IMR-90 (cell line): ENCODE data around the gene VAC14. TPM values are rescaled to one million over a fixed set of nuclear protein-coding genes. Genes with fewer than 3 reads are reported as not detected.

Experiments used
- ATAC-seq: fragments of 200-7000 bp; cut with Tn5 transposase; 2 replicates; pipeline ENCODE4 v1.9.1; 2020; ENCODE audit warnings: low read depth, mild to moderate bottlenecking, moderate library complexity
- BruUV-seq: library from RNA; stranded (reverse); fragments of 400-500 nt; replicated peaks from 2 replicates; lab custom pipeline; 2021; lab: Mats Ljungman, UMichigan
- CTCF ChIA-PET: fragments of 300-600 bp; formaldehyde crosslinking; extraction: SDS; loops from one replicate; lab custom pipeline; 2021; ENCODE audit warnings: antibody characterized with exemption; lab: Yijun Ruan, JAX
- POLR2A ChIA-PET: fragments of 300-600 bp; sonication (Branson Sonifier 250); formaldehyde crosslinking; loops from one replicate; lab custom pipeline; 2022; ENCODE audit warnings: antibody characterized with exemption; ENCODE audit not compliant: unreplicated experiment; lab: Charles Lee
- DNase-seq: peaks from one replicate; pipeline ENCODE4 v3.0.0; 2013
- H2AFZ ChIP-seq: replicated peaks from 2 replicates; pipeline ENCODE3; 2013; ENCODE audit warnings: low read length, mild to moderate bottlenecking; ENCODE audit not compliant: poor library complexity
- H2AK5ac ChIP-seq: 2 replicates; pipeline ENCODE4 v1.6.1; 2013; ENCODE audit warnings: low read depth, low read length, inconsistent platforms
- H2AK9ac ChIP-seq: replicated peaks from 2 replicates; pipeline ENCODE3; 2013; ENCODE audit warnings: mild to moderate bottlenecking, low read depth, low read length, moderate library complexity; ENCODE audit not compliant: poor library complexity
- H2BK120ac ChIP-seq: 2 replicates; pipeline ENCODE4 v1.6.1; 2013; ENCODE audit warnings: low read depth, low read length, inconsistent platforms
- H2BK15ac ChIP-seq: 3 replicates; pipeline ENCODE4 v1.6.1; 2013; ENCODE audit warnings: low read depth, low read length, inconsistent platforms
- H2BK20ac ChIP-seq: 2 replicates; pipeline ENCODE4 v1.6.1; 2013; ENCODE audit warnings: low read depth, mild to moderate bottlenecking, inconsistent platforms, low read length, moderate library complexity
- H2BK5ac ChIP-seq: 2 replicates; pipeline ENCODE4 v1.6.1; 2013; ENCODE audit warnings: mild to moderate bottlenecking, low read depth, low read length, inconsistent platforms; ENCODE audit not compliant: poor library complexity, severe bottlenecking
- H3K14ac ChIP-seq: replicated peaks from 2 replicates; pipeline ENCODE4 v1.6.1; 2013; ENCODE audit warnings: low read depth, low read length, inconsistent platforms
- H3K18ac ChIP-seq: 2 replicates; pipeline ENCODE4 v1.6.1; 2013; ENCODE audit warnings: low read depth, low read length, control low read depth
- H3K23ac ChIP-seq: 2 replicates; pipeline ENCODE4 v1.6.1; 2013; ENCODE audit warnings: low read depth, low read length, inconsistent platforms
- H3K27ac ChIP-seq: 2 replicates; pipeline ENCODE4 v1.5.1; 2013; ENCODE audit warnings: mild to moderate bottlenecking, control low read depth, low read length; ENCODE audit not compliant: insufficient read depth
- H3K27me3 ChIP-seq: 2 replicates; pipeline ENCODE4 v1.6.1; 2013; ENCODE audit warnings: low read length; ENCODE audit not compliant: control insufficient read depth, insufficient read depth
- H3K36me3 ChIP-seq: 2 replicates; pipeline ENCODE4 v1.6.1; 2013; ENCODE audit warnings: low read length, mixed read lengths; ENCODE audit not compliant: control insufficient read depth, insufficient read depth
- H3K4ac ChIP-seq: 2 replicates; pipeline ENCODE4 v1.6.1; 2013; ENCODE audit warnings: low read depth, low read length, inconsistent platforms
- H3K4me1 ChIP-seq: 2 replicates; pipeline ENCODE4 v1.6.1; 2013; ENCODE audit warnings: low read length, mixed read lengths; ENCODE audit not compliant: control insufficient read depth, insufficient read depth
- H3K4me2 ChIP-seq: 2 replicates; pipeline ENCODE4 v1.6.1; 2013; ENCODE audit warnings: low read depth, mild to moderate bottlenecking, control low read depth, low read length, moderate library complexity
- H3K4me3 ChIP-seq: 2 replicates; pipeline ENCODE4 v1.5.1; 2013; ENCODE audit warnings: low read depth, mild to moderate bottlenecking, control low read depth, low read length, moderate library complexity; ENCODE audit not compliant: insufficient read depth
- H3K56ac ChIP-seq: 2 replicates; pipeline ENCODE4 v1.6.1; 2013; ENCODE audit warnings: low read length, inconsistent platforms; ENCODE audit not compliant: insufficient read depth; ENCODE audit errors: extremely low read depth
- H3K79me1 ChIP-seq, 2 experiments: 2 replicates each; pipeline ENCODE4 v1.6.1; 2013; ENCODE audit warnings: low read length in 2 of 2, inconsistent platforms in 1 of 2, low read depth in 1 of 2
- H3K9ac ChIP-seq: 2 replicates; pipeline ENCODE4 v1.6.1; 2013; ENCODE audit warnings: low read depth, low read length, control low read depth
- H3K9me1 ChIP-seq: 2 replicates; pipeline ENCODE4 v1.6.1; 2013; ENCODE audit warnings: low read length, inconsistent platforms; ENCODE audit not compliant: insufficient read depth
- H3K9me3 ChIP-seq: 2 replicates; pipeline ENCODE4 v1.6.1; 2013; ENCODE audit warnings: low read length; ENCODE audit not compliant: control insufficient read depth, insufficient read depth
- H4K20me1 ChIP-seq: 2 replicates; pipeline ENCODE4 v1.6.1; 2013; ENCODE audit warnings: low read length, inconsistent platforms; ENCODE audit not compliant: insufficient read depth
- H4K5ac ChIP-seq: 2 replicates; pipeline ENCODE4 v1.6.1; 2013; ENCODE audit warnings: mild to moderate bottlenecking, low read depth, low read length, control low read depth
- H4K8ac ChIP-seq, 2 experiments: 2 replicates each; pipeline ENCODE4 v1.6.1; 2013; ENCODE audit warnings: low read depth in 2 of 2, low read length in 2 of 2, control low read depth in 1 of 2, inconsistent platforms in 1 of 2
- H4K91ac ChIP-seq: 2 replicates; pipeline ENCODE4 v1.6.1; 2013; ENCODE audit warnings: low read depth, low read length, inconsistent platforms; ENCODE audit not compliant: insufficient read depth
- BHLHE40 ChIP-seq: fragments of 150-350 bp; IDR thresholded peaks from 2 replicates; pipeline ENCODE4 v1.6.1; 2016; ENCODE audit warnings: mild to moderate bottlenecking, low read depth, low read length
- MAFK ChIP-seq: IDR thresholded peaks from 2 replicates; pipeline ENCODE4 v1.6.1; 2012; ENCODE audit warnings: low read depth, low read length, improper control_type of control experiment
- MAZ ChIP-seq: IDR thresholded peaks from 2 replicates; pipeline ENCODE4 v1.6.1; 2012; ENCODE audit warnings: low read depth, mild to moderate bottlenecking, low read length, improper control_type of control experiment, moderate library complexity, borderline replicate concordance
- MXI1 ChIP-seq: IDR thresholded peaks from 2 replicates; pipeline ENCODE4 v1.6.1; 2012; ENCODE audit warnings: low read depth, mild to moderate bottlenecking, low read length, moderate library complexity, borderline replicate concordance
- POLR2A ChIP-seq: IDR thresholded peaks from 2 replicates; pipeline ENCODE4 v1.6.1; 2012; ENCODE audit warnings: mild to moderate bottlenecking, low read depth, low read length
- WGBS, 2 experiments: methylation state at CpG; one replicate each; pipeline versions ENCODE4 v1.1.5 to v1.1.7; 2013; ENCODE audit warnings: missing lambda C conversion rate in 2 of 2; ENCODE audit not compliant: insufficient read length in 1 of 2; ENCODE audit errors: extremely low coverage in 2 of 2; 5-methylcytosine and 5-hydroxymethylcytosine counted together
- dilution Hi-C: fragments of 300-500 bp; cut with HindIII; formaldehyde crosslinking; loops from one replicate; pipeline ENCODE4 v1.14.3; 2018; ENCODE audit warnings: low sequenced_read_pairs; ENCODE audit not compliant: unreplicated experiment
- in situ Hi-C: fragments of 300-500 bp; cut with MboI; formaldehyde crosslinking; loops from 3 replicates; pipeline ENCODE4 v1.14.3; 2019; ENCODE audit warnings: low sequenced_read_pairs, inconsistent platforms, mixed read lengths
- intact Hi-C: fragments of 100-400 bp; cut with micrococcal nuclease; formaldehyde crosslinking; loops from 2 replicates; pipeline ENCODE4 v1.10.0; 2022
- polyA plus RNA-seq, 3 experiments: library from polyadenylated mRNA; depleted of rRNA; stranded (reverse); fragments of >200 nt; gene quantifications; 2 replicates each; pipeline ENCODE4 v1.2.3, GENCODE V29; 2012; ENCODE audit warnings: low replicate concordance in 1 of 3
- total RNA-seq: library from RNA; depleted of rRNA; stranded (reverse); fragments of >200 nt; gene quantifications from 2 replicates; pipeline ENCODE4 v1.2.3, GENCODE V29; 2012
- TF ChIP-seq, protein P1 (sequence below): fragments of 150-350 bp; IDR thresholded peaks from 2 replicates; pipeline ENCODE4 v1.6.1; 2017; ENCODE audit warnings: mild to moderate bottlenecking, antibody characterized with exemption, low read length, low read depth

The VAC14 gene
- total and polyA plus RNA-seq, 2 of the 4 experiments (the other 2 are of a cell fraction): 21.1 to 40.2 TPM

DNA sequence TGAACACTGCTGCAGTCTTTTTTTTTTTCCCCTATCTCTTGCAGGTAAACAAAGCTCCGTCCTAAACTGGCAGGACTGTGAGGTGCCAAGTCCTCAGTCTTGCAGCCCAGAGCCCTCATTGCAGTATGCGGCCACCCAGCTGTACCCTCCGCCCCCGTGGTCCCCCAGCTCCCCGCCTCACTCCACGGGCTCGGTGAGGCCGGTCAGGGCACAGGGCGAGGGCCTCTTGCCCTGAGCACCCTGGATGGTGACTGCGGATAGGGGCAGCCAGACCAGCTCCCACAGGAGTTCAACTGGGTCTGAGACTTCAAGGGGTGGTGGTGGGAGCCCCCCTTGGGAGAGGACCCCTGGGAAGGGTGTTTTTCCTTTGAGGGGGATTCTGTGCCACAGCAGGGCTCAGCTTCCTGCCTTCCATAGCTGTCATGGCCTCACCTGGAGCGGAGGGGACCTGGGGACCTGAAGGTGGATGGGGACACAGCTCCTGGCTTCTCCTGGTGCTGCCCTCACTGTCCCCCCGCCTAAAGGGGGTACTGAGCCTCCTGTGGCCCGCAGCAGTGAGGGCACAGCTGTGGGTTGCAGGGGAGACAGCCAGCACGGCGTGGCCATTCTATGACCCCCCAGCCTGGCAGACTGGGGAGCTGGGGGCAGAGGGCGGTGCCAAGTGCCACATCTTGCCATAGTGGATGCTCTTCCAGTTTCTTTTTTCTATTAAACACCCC, 140.8 kb downstream of the VAC14 start:
- DNase-seq (no peak), ATAC-seq (no peak)
- Histone ChIP-seq H3K4me2 (no peak overlapping the region), H3K9ac (no peak overlapping the region), H3K18ac (no peak overlapping the region), H3K14ac (no peak overlapping the region), H2BK15ac (no peak overlapping the region), H3K36me3 (peaks cover 30% of the 10 kb centered on the region), H3K9me3 (no peaks in the 10 kb centered on the region), H3K9me1 (no peaks in the 10 kb centered on the region), H2BK20ac (no peak overlapping the region), H3K4ac (no peak overlapping the region), H2BK120ac (no peak overlapping the region), H2AFZ (no peak overlapping the region), H3K4me3 (no peak overlapping the region), H4K91ac (no peak overlapping the region), H3K27ac (no peak overlapping the region), H2AK9ac (peak overlapping the region; percentile 42), H2BK5ac (no peak overlapping the region), H4K5ac (no peak overlapping the region), H3K56ac (no peak overlapping the region), H3K4me1 (peaks cover 3% of the 10 kb centered on the region; the same call in 1 of the 2 replicates), H4K8ac (no peak overlapping the region), H3K23ac (no peak overlapping the region), H3K79me1 (peaks cover 0 to 22% of the 10 kb centered on the region in 2 experiments; a peak in 3 of 4 replicates), H2AK5ac (no peak overlapping the region), H3K27me3 (no peaks in the 10 kb centered on the region), H4K20me1 (peaks cover 38% of the 10 kb centered on the region)
- ChIA-PET POLR2A (no interaction called here), CTCF (no interaction called here)
- TF ChIP-seq, protein P1, sequence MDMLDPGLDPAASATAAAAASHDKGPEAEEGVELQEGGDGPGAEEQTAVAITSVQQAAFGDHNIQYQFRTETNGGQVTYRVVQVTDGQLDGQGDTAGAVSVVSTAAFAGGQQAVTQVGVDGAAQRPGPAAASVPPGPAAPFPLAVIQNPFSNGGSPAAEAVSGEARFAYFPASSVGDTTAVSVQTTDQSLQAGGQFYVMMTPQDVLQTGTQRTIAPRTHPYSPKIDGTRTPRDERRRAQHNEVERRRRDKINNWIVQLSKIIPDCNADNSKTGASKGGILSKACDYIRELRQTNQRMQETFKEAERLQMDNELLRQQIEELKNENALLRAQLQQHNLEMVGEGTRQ: no peak
- no peak for TF ChIP-seq MXI1
- no peak for TF ChIP-seq MAFK
- TF ChIP-seq MAZ: no peak
- TF ChIP-seq BHLHE40: no peak
- TF ChIP-seq POLR2A: no peak
- intact Hi-C loops (no loop called here), in situ Hi-C loops (no loop called here), dilution Hi-C loops (no loop called here)
- 73% methylated on average over 4 of the region's 16 CpGs; no CpG with 5 or more reads in 1 of the 2 experiments for WGBS, 2 experiments
- no TSS peak for BruUV-seq
